ENCODE results near the gene MCHR1.

MCHR1 gene

GRCh38 chr22:40727070-40727963 is 48.0 kb downstream of the MCHR1 start:
- DNase-seq (ENCODE audit: low spot score): no peak

- no peak for DNase-seq (ENCODE audit: low spot score)
These were observed 48.8 kb downstream of the MCHR1 start for GRCh38 chr22:40727964-40728615.

- DNase-seq (ENCODE audit: low spot score): no peak
These were observed 49.5 kb downstream of the MCHR1 start for GRCh38 chr22:40728731-40729189.

- DNase-seq (ENCODE audit: low spot score): no peak
These were observed 50.0 kb downstream of the MCHR1 start for GRCh38 chr22:40729284-40729683.
